GM12875 (cell line): ENCODE data around the gene COX7A2.

Experiments used
- H3K4me3 ChIP-seq: one replicate; pipeline ENCODE4 v1.5.1; 2011; ENCODE audit warnings: low read depth, low read length, control low read depth
- TF ChIP-seq, protein P1 (sequence below): IDR thresholded peaks from 2 replicates; pipeline ENCODE4 v1.5.1; 2011; ENCODE audit warnings: low read depth, mild to moderate bottlenecking, control low read depth, inconsistent platforms, low read length, moderate library complexity, borderline replicate concordance; ENCODE audit not compliant: insufficient read depth

COX7A2 gene

DNA sequence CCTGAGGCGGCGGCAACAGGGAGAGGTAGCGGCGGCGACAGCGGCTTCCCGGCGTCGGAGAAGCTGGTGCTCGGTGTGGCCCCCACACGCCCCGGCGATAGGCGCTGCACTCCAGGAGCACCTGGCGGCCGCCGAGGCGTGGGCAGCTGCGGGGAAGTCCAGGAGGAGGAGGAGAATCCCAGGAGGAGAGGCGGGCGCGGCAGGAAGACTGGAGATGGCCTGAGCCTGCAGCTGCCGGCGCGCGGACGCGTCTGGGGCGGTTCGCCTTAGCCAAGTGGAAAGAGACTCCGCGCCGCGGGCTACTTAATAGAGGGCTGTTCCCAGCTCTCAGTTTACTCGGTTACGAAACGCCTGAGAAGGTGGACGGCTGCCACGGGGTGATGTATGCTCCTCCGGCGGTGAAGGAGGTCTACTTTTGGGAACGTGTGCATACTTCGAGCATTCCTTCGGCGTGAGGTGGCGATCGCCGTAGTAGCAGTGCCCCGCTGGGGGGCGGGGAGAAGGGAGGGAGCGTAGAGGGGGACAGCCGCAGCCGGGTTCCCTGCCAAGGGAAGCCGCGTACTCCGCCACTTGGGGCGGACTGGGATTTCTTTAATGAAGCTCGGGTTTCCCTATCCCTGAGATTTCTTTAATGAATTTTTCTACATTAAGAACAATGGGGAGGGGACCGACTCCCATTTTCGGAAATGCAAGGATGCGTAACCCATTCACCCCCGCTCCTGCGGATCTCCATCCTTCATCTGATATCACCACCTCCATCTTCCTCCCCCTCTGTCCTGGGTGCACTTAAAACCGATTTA, 37.6 kb downstream of the COX7A2 start, which contains the start of gene COL12A1:
TSS of gene COL12A1 (minus strand) at position 278 of the 800 bp plus-strand sequence. CDS start 3,261 bp downstream, outside the sequence.
- TF ChIP-seq, protein P1, sequence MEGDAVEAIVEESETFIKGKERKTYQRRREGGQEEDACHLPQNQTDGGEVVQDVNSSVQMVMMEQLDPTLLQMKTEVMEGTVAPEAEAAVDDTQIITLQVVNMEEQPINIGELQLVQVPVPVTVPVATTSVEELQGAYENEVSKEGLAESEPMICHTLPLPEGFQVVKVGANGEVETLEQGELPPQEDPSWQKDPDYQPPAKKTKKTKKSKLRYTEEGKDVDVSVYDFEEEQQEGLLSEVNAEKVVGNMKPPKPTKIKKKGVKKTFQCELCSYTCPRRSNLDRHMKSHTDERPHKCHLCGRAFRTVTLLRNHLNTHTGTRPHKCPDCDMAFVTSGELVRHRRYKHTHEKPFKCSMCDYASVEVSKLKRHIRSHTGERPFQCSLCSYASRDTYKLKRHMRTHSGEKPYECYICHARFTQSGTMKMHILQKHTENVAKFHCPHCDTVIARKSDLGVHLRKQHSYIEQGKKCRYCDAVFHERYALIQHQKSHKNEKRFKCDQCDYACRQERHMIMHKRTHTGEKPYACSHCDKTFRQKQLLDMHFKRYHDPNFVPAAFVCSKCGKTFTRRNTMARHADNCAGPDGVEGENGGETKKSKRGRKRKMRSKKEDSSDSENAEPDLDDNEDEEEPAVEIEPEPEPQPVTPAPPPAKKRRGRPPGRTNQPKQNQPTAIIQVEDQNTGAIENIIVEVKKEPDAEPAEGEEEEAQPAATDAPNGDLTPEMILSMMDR, result no peak
- no peak within 1 kb of the TSS for H3K4me3 ChIP-seq

DNA sequence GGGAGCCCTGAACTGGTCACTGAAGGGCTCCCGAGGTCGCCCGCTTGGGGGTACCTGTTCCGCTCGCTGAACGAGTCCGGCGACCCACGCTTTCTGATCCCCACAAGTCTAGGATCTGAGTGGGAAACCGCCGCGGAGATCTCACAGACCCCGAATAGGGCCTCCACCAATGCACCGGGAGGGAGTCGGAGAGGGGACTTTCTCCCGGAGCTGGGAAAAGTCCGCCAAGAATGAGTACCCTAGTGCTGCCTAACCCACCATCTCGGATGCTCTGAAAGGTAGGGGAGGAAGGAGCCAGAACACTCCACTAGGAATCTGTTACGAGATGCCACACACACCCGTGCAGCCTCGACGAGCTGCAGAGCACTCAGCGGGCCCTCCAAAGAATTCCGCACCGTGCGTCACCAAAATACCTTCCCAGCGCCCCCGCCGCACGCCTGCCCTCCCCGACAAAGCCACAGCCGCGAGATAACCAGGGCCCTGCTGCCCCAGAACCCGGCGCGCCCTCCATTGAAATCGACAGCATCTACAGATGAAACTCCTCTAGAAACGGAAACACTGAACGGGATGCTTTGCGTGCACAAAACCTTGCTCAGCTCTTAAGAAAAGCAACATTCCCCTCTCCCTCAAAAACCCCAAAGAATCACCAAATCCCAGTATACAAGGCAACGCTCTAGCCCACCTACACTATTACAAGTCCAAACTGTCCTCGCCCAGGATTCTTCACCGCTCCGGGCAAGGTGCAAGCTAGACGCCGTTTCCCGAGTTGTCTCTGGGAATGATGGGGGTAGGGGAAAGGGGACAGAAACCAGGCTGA, 38.4 kb downstream of the COX7A2 start:
- H3K4me3 ChIP-seq, result no peak overlapping the region
- TF ChIP-seq, protein P1, result no peak

DNA sequence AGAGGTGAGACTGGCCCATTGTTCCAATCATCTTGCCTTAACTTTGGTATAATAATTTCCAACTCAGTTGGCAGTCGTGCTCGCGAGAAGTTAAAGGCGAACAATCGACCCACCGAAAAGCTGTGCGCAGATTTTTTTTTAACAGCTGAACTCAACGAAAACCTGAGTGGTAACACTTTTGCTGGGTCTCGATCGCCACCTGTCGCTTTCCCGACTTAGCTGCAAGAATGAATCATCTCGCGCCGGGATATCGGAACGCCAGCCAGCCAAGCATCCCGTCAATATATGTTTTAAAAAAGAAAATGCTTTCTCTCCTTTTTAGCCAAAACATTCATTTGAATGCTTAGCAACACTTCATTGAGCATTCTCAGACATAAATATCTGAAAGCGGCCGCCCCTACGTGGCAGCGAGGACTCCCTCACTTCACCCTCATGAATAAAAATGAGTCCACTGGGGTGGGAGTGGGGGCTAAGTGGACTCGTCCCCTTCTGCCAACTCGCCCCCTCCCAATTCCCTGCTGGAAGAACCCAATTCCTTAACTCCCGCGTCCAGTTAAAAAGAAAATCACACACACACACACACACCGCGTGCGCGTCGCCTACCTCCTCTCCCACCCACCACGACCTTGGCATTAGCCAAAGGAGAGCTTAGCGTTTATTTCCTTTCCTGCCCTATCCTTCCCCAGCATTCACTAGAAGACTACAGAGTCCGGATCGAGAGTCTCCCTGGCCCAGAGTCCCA, 39.2 kb downstream of the COX7A2 start:
- no peak overlapping the region for H3K4me3 ChIP-seq
- TF ChIP-seq, protein P1, result peak; percentile 41

DNA sequence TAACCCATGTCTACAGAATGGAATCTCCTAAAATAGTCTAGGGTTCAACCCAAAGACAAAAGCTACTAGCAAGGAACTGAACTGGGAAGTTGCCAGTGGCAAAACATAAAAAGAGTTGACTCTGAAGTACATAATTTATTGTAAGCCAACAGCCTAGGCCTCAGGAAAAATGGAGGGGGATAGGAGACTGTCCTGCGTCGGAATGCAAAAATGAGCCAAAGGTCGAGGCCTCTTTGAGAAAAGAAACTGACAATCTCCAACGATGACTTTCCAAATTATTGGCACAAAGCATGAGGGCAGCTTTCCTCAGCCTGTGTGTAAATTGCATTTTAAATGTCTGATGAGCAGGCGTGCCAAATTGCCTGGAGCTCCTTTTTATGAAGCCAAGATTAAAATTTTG, 39.9 kb downstream of the COX7A2 start:
- TF ChIP-seq, protein P1, result no peak
- no peak overlapping the region for H3K4me3 ChIP-seq

DNA sequence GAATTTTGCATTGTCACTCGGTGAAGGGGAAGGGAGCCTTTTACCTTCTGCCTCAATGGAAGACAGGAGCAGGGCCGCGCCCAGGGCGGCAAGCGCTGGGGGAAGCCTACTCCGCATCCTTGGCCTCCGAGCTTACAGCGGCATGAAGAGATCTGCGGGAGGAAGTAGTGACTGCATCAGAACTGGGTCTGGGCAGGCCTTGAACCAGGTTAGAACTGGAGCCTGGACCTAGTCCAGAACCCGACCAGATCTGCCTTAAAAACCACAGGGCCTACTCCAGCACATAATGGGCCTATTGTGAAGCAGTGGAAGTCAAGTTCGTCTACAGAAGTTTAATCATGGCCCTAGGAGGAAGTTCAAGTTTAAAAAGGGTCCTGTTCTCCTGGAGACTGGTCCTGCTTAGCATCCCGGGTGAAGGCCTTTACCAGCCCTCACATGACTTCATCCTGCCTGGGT, 40.9 kb downstream of the COX7A2 start:
- TF ChIP-seq, protein P1, result no peak
- no peak overlapping the region for H3K4me3 ChIP-seq

DNA sequence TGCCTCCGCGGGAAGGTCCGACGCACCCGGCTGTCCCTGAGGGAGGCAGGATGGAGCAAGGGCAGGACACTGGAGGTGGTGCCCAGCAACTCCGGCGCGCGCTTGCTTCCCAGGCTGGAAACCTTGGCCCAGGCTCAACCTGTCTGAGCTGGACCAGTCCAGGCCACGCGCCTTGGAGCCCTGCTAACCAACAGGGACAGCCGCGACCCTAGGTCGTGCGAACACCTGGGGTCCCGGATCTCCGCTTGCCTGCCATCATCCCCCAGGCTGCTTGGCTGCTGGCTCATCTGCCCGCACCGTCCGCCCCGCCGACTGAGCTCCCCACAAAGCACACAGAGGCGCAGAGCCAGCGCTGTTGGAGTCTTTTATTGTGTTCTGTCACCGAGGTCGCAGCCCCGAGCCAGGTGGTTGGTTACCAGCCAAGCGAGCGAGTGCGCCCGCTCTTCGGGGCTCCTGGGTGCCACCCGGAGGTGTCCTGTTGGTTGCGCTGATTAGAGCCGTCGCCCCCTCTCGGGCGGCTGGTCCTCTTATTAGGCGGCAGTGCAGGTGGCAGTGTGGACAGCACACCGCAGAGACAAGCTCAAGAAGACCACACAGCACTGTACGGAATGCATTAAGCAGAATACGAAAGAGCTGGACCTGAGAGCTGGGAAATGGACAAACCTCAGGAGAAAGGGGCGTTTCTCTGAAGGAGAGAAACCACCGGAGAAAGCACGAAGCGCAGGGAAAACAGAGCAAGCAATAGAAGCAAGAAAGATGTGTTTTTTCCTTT, 41.5 kb downstream of the COX7A2 start:
- TF ChIP-seq, protein P1, result no peak
- no peak overlapping the region for H3K4me3 ChIP-seq
